Astrocyte (in vitro differentiated cells and primary cell): Measurements from ENCODE around the gene ADAM8.

Experiments
- CTCF ChIP-seq: IDR thresholded peaks from 2 replicates; pipeline ENCODE4 v1.5.1; 2011; ENCODE audit warnings: low read depth, mild to moderate bottlenecking, inconsistent platforms, low read length, moderate library complexity; ENCODE audit not compliant: insufficient read depth
- EZH2 ChIP-seq: IDR thresholded peaks from 2 replicates; pipeline ENCODE4 v1.6.1; 2012; ENCODE audit warnings: mild to moderate bottlenecking, low read length, inconsistent platforms; ENCODE audit not compliant: insufficient read depth

- TF ChIP-seq CTCF (no peak), EZH2 (no peak)
These were observed 40.7 kb downstream of the ADAM8 start for GRCh38 chr10:133235932-133236331.
